GM18511 (cell line): Measurements from ENCODE around the gene ARID1A.

ENCODE experiments used
- ATAC-seq: cut with Tn5 transposase; IDR thresholded peaks from one replicate; pipeline ENCODE4 v1.9.1; 2021; ENCODE audit warnings: mild to moderate bottlenecking, moderate library complexity; ENCODE audit not compliant: unreplicated experiment

ARID1A gene

DNA sequence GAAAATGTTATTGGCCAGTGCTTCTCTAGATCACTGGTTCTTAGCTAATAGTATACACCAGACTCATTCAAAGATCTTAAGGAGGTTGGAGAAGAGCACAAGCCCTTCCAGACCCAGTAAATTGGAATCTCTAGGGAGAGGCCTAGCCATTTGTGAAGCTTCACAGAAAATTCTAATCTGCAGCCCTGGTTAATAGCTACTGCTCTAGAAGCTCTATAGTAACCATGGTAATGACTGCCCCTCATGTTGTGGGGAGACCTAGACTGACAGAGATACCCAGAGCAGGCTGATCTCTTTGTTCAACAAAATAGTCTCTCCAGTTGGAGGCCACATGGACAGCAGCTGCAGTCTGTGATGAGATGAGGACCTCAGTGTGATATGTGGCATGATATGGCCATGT is 31.7 kb downstream of the ARID1A start:
- ATAC-seq: no peak

DNA sequence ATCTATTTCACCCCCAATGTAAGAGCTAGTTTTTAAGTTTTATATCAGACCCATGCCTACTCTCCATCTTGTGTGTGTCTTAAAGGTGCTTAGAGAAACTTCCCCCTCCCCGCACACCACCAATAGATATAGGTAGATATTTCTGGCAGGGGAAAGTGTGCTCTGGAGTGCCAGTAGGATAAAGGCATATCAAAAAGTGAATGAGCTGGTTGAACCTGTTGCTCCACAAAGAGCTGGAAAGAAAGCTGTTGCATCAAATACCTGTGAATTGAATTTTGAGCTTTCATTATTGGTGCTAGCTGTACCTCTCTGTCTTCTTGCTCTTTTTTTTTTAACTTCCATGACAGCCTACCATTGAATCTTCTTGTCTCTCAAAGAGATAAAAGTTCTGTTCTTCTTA is 32.8 kb downstream of the ARID1A start:
- ATAC-seq: no peak

DNA sequence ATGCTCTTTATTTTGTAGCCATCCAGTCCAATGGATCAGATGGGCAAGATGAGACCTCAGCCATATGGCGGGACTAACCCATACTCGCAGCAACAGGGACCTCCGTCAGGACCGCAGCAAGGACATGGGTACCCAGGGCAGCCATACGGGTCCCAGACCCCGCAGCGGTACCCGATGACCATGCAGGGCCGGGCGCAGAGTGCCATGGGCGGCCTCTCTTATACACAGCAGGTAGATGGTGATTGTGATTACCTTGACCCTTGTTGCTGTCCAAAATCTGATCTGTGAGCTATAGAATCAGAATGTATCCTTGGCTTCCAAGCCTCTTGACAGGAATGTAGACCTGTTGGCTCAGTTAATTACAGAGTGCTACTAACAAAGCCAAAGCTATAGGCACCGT is 33.8 kb downstream of the ARID1A start:
- no peak for ATAC-seq

DNA sequence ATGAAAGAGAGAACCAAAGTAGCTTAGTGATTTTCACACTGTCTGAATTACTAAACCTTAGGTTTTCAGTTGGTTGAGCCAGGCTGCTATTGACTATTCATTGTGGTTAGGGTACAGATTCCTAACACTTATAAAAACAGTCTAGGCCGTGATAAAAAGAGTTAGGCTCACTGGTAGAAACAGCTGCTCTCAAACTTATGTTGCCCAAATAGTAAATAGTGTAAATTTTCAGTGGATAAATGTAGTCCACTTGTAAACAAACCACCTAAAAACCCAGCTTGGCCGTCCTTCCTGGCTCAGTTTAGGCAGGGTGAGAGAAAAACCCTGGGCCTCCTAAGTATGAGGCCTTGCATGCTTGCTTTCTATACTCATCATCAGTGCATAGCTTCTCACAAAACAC is 34.9 kb downstream of the ARID1A start:
- no peak for ATAC-seq

DNA sequence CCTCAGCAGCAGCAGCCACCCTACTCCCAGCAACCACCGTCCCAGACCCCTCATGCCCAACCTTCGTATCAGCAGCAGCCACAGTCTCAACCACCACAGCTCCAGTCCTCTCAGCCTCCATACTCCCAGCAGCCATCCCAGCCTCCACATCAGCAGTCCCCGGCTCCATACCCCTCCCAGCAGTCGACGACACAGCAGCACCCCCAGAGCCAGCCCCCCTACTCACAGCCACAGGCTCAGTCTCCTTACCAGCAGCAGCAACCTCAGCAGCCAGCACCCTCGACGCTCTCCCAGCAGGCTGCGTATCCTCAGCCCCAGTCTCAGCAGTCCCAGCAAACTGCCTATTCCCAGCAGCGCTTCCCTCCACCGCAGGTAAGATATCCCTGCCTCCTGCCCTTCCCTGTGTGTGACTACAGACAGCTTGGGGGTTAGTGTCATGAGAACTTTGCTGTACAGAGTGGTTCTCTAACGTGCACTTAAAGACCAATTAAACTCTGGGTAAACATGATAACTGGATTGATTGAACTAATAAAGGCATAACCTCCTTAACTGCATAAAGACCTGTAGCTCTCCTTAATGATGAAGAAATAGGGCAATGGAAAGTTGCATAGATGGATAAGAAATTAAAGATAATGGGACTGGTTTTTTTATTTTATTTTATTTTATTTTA is 35.6 kb downstream of the ARID1A start:
- no peak for ATAC-seq

DNA sequence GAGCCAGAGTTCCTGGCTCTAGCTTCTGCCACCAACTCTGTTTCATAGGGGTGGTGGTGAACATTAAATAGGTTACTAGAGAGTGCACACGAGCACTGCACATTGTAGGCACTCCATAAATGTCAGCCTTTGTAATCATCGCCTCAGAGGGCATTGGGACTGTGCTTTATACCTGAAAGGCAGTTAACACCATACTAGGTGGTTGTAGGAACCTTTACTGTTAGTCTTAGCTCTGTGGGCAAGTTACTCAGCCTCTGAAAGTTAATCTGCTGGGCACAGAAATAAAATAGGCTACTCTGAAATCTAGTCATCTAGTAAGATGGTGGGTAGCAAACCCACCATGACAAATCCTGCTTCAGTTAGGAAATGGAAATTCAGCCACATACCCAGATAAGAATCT is 37.6 kb downstream of the ARID1A start:
- no peak for ATAC-seq

DNA sequence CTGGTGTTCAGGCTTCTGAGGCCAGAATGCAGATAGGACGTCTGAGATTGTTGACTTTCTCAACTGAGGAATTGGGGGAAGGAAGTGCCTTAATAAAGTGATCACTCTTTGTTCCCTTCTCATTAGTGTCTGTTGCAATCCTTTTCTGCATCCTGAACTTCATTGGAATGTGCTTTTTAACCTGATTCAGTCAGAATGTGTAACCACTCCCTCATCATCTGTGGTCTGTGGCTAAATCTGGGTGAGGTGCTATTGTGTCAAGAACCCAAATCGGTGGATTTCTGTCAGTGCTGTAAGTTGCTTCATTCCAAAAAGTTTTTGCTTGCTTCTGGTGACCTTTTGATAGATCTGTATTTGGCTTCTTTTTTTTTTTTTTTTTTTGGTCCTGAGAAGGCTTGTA is 38.2 kb downstream of the ARID1A start:
- no peak for ATAC-seq

DNA sequence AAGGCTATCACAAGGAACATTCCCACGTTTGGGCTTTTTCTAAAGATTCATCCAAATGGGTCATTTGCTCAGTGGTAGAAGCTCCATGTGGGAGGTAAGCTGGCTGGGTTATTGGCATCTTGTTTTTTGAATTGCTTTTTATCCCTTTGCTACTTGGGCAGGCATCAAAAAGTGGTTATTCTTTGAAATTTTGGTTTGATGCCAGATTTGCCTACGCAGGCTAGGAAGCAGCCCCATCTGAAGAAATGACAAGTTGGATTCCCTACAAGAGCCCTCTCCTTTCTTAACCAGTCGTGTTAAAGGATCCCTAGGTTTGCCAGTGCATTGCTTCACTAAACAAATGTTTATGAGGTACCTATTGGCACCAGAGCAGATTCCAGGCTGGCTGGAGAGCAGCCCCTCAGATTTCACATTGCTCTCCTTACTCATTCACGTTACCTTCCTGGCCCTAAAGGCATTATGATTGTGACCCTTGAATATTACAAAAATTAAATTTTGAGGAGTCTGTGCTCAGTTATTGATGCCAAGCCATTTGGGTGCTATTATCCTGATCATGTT is 38.8 kb downstream of the ARID1A start:
- ATAC-seq: no peak

DNA sequence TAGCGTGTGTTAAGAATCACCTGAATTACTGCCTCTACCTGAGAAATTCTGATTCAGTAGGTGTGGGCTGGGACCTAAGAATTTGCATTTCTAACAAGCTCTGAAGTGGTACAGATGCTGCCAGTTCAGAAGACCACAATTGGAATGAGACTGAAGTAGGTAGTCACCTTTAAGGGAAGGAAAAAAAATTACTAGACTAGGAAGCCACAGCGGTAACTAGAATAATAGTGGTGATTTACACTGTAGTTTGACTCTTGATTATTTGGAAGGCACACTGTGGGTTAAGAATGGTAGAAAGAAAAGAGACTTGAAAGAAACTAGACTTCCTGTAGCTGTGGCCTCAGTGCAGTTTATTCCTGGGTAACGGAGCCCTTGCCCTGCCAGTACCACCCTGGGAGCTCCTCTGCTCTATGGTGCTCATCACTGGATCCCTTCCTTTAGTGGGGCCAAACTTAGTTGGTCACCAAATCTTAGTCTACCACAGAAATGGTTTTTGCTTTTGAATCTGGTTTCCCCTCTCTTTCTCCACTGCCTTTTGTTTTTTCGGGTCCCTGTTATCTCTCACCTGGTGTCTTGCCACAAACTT is 43.6 kb downstream of the ARID1A start:
- no peak for ATAC-seq

DNA sequence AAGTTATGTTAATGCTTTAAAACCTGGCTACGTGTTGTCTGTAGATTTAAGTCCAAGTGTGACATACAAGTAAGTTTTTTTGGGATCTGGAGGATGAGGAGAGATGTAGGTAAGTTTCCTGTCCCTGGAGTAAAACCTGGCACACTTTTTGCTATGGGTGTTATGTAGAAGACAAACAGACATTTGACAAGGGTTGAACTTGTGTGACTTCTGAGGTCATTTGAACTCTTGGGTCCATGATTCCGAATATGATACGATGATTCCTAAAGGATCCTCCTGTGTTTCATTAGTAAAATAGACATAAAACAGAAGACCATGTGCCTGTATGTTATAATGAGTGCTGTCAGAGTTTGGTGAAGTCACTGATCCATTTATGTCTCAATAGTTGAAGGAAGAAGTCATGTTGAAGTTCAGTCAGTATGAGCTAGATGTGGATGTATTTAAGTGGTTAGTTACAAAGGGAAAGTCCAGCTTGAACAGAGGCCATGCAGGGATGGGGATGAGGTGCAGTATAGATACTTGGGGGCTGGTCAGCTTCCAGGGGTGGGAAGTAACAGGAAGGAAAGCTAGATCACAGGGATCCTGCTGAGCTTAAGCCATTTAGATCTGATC is 44.3 kb downstream of the ARID1A start:
- no peak for ATAC-seq

DNA sequence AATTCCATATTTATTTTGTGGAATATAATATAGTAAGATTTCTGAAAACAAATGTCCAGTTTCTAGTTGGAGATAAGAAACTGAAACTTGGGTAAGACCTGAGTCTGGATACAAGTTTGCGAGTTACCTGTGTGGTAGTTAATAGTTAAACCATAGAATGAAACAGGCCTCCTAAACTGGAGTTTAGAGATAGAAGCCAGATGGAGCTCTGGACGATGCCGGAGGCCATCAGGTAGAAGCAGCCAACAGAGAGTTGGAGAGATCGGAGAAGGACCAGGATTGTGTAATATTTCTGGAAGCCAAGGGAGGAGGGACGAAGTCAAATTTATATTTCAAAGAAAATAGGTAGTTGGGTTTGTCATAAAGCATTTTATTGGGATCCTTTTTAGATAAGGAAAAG is 45.1 kb downstream of the ARID1A start:
- no peak for ATAC-seq

DNA sequence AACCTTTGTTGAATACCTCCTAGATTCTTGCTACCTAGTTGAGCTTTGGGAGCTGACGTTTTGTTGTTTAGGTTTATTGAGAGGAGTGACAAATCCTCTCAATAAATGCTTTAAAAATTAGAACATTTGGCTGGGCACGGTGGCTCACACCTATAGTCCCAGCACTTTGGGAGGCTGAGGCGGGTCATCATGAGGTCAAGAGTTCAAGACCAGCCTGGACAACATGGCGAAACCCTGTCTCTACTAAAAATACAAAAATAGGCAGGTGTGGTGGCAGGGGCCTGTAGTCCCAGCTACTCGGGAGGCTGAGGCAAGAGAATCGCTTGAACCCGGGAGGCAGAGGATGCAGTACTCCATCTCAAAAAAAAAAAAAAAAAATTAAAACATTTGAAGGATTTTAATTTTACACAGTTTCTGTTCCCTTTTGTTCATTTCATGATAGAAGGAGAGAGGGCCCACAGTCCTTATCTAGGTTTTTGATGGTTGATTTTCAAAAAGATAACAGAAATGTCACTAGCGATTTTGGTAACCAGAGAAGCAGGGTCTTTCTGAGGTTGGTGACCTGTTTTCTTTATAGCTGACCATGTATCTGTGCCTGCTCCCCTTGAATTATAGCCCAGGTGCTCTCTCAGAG is 47.7 kb downstream of the ARID1A start:
- ATAC-seq: peak; percentile 12

DNA sequence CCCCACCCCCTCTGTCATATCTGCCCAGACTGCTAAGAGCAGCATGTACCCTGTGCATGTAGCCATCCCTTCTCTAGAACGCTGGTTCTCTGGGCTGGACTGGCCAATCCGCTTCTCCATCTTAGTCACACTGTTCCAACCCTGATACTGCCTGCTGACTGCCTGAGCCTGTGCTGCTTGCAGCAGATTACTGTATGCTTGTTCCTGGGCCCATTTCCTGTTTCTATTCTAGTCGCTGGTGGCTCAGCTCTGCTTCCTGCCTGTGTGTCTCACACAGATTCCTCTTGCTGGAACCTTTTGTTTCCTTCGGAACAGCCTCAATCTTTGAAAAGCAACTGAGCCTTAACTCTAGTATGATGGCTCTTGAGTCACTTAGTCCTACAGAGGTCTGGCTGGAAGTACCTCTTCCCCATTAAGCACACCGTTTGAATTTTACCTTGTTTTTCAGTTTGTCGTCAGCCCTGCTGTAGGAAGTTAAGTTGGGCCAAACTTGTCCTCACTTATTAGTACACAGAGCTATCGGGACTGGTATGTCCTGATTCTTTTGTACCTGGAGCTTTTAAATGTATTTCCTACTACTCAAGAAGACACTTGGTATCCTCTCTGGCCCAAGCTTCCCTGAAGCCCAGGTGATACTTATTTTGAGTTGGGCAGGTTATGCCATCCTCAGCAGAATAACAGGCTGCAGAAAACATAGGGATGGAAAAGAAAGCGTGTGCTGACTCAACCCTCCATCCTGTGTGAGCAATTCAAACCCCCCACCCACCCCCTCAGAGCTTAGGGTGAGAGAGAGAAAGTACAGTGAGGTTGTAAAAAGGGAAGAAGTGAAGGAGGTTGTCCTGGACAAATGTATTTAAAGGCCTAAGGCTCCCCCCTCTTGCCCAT is 48.5 kb downstream of the ARID1A start:
- peak; percentile 99 for ATAC-seq

DNA sequence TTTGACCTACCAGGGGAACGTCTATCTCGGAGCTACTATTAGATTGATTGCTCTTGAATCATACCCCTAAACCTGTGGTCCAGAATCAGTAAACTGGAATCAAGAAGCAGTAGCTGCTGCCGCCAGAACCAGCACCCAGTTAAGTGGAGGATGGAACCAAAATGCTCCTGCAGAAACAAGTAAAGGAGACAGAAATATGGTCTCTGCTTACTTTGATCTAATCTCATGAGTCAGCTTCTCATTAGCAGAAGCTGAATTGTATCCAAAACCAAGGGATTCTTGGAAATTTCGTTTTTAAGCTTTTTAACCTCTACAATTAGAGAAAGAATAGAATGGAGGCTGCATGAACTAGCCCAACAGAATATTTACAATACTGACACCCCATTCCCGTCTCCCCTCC is 49.4 kb downstream of the ARID1A start:
- ATAC-seq: no peak

DNA sequence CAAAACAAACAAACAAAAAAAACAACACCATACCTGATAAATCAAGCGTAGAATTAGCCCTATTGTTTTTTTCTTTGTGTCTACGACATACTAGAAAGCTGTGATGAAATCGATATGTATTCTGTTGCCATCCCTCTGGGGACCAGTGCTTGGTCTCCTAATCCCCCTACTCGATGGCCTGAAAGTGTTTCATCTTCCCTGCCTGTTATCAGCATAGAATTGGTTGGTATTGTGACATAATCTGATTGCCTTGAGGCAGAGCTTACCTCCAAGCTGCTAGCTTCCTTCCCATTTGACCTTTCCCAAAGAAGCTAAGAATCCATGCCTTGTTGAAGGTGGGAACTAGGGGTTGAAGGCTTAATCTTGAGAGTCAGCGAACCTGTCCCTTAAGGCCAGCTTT is 51.2 kb downstream of the ARID1A start:
- ATAC-seq: no peak

DNA sequence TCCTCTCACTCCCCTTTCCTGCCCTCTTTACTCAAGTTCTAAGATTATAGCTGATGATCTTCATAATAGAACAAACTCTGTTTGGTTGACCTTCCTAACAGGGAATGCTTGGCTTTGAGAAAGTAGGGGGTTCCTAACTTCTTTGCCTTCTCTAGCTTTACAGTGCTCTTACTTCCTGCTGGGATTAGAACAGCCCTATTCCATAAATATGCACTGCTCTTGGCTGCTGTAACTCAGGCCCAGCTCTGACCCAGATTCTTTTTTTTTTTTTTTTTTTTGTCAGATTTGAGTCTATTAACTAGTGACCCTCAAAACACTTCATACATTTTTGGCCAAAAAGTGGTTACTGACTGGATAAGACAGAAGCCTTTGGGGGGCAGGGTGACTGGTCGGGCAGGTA is 52.5 kb downstream of the ARID1A start:
- ATAC-seq: no peak

DNA sequence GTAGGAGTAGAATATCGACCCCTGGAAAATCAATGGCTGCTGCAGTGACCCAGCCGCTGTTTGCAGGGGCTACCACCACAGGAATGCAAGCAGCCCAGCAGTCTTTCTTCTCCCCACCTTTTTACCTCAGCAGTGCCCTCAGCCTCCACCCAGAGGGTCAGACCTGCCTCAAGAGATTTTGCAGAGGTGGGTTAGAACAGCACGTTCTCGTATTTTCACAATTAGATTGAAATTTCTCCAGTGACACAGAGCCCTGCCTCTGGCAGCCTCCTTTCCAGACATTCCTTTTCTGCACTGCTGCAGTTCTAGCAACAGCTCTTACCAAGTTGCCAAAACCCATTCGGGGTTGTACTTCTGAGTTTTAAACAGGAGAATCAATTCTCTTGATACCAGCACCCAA is 53.6 kb downstream of the ARID1A start:
- ATAC-seq: no peak

DNA sequence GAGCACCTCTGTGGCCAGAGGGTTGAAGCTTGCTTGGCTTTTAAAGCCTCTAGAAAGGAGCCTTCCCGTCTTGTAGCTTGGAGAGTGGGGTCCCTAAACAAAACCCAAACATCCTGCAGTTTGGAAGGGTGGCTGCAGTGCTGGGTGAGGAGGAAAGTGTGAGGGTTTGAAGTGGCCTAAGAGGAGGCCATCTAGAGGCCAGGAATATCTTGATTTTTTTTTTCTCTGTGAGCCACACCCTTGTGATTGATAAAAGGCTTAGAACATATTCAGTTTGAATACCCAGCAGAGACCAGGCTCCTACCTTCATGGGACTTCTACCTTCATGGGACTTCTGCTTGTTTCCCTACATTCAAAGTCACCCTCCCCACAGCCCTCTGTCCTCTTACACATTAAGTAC is 54.6 kb downstream of the ARID1A start:
- ATAC-seq: no peak

DNA sequence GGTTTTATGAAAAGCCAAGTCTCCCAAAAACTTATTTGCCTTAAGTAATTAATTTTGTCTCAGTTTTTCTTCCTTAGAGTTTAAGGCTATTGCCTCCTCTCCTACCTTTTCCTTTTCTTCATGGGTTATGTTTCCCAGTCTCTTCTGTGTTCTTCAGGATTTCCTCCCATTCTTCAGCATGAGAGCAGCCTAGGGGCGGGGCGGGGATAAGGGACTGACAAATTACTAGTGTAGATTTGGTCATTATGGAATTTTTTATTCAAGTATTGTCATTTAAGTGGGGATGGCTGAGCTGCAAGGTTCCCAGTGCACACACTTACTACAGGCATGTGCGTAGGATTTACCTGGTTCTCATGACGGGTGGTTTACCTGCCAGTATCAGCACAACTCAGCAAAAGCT is 56.7 kb downstream of the ARID1A start:
- no peak for ATAC-seq

DNA sequence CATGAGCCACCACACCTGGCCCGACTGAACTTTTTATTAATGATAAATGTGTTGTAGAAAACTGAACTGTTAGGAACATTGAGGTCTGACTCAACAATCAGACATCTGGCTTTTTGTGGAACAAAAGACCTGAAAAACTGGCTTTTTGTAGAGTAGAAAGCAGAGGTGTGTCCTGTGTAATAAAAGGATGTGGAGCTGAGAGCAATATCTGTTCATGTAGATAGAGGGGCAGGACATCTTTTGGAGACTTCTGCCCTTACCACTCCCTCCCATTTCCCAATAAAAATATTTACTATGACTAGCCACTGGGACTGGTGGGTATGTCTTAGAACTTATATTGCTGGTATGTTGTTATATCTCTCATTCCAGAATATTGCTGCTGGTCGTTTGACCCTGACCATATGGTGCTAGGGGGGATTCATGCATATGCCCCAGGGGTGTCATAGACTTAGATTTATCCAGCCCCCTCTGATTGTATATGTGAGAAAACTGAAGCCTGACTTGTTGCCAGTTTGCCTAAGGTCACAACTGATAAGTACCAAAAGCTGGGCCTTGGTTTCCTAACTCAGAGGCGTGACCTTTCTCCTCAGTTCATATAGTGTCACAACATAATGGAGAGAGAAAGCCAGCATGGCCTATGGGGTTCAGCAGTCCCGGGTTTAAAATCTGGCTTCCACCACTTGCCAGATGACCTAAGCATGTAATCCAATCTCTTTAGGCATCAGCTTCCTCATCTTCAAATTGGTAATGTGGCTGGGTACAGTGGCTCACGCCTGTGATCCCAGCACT is 58.5 kb downstream of the ARID1A start:
- ATAC-seq: no peak
